WTC11 (cell line): ENCODE data around the gene ITGA2. TPM values are rescaled to one million over a fixed set of nuclear protein-coding genes. Genes with fewer than 3 reads are reported as not detected.

Experiments used
- ATAC-seq: fragments of 200-7000 bp; cut with Tn5 transposase; 2 replicates; pipeline ENCODE4 v1.10.0; 2021; ENCODE audit warnings: mild to moderate bottlenecking, moderate library complexity
- CTCF ChIA-PET: fragments of 300-600 bp; sonication (Branson Sonifier 250); formaldehyde crosslinking; loops from one replicate; lab custom pipeline; 2021; ENCODE audit warnings: antibody characterized with exemption; lab: Charles Lee
- POLR2A ChIA-PET: fragments of 350-600 bp; sonication (Branson Sonifier 250); formaldehyde crosslinking; loops from one replicate; lab custom pipeline; 2021; ENCODE audit warnings: antibody characterized with exemption; lab: Charles Lee
- DNase-seq: peaks from one replicate; pipeline ENCODE4 v3.0.0; 2021; ENCODE audit warnings: low spot score
- H3K27ac Mint-ChIP-seq: 2 replicates; pipeline ENCODE4 v1.8.0; 2021; ENCODE audit warnings: mixed read lengths
- H3K27me3 Mint-ChIP-seq: 2 replicates; pipeline ENCODE4 v1.8.0; 2021; ENCODE audit warnings: low read depth, mild to moderate bottlenecking, moderate library complexity, mixed read lengths
- H3K36me3 Mint-ChIP-seq: 2 replicates; pipeline ENCODE4 v1.8.0; 2021; ENCODE audit warnings: mixed read lengths
- H3K4me1 Mint-ChIP-seq: 2 replicates; pipeline ENCODE4 v1.8.0; 2022; ENCODE audit warnings: mixed read lengths
- H3K4me3 Mint-ChIP-seq: 2 replicates; pipeline ENCODE4 v1.8.0; 2021; ENCODE audit warnings: mild to moderate bottlenecking, moderate library complexity, mixed read lengths
- H3K9me3 Mint-ChIP-seq: 2 replicates; pipeline ENCODE4 v1.8.0; 2021; ENCODE audit warnings: mixed read lengths
- E2F5 ChIP-seq: sonication (generic); formaldehyde crosslinking; IDR thresholded peaks from 2 replicates; pipeline ENCODE4 v1.8.1; 2022; ENCODE audit warnings: mild to moderate bottlenecking, moderate library complexity, missing genetic modification reagents
- GABPB1 ChIP-seq: sonication (generic); formaldehyde crosslinking; IDR thresholded peaks from 2 replicates; pipeline ENCODE4 v1.8.1; 2023; ENCODE audit warnings: mild to moderate bottlenecking, missing genetic modification reagents
- HMGXB4 ChIP-seq: sonication (generic); formaldehyde crosslinking; IDR thresholded peaks from 2 replicates; pipeline ENCODE4 v1.8.1; 2023; ENCODE audit warnings: mild to moderate bottlenecking, moderate library complexity, missing genetic modification reagents
- NR1H2 ChIP-seq: sonication (generic); formaldehyde crosslinking; IDR thresholded peaks from 2 replicates; pipeline ENCODE4 v1.9.0; 2021; ENCODE audit warnings: mild to moderate bottlenecking, moderate library complexity, missing genetic modification reagents
- PRDM15 ChIP-seq: sonication (generic); formaldehyde crosslinking; IDR thresholded peaks from 2 replicates; pipeline ENCODE4 v1.8.0; 2022; ENCODE audit warnings: missing genetic modification reagents
- RELA ChIP-seq: sonication (generic); formaldehyde crosslinking; IDR thresholded peaks from 2 replicates; pipeline ENCODE4 v1.8.1; 2022; ENCODE audit warnings: missing genetic modification reagents, mild to moderate bottlenecking, borderline replicate concordance
- RORB ChIP-seq: fragments of 250-450 bp; sonication (Bioruptor Pico); IDR thresholded peaks from 2 replicates; pipeline ENCODE4 v1.9.0; 2021; ENCODE audit warnings: mild to moderate bottlenecking
- SP1 ChIP-seq: sonication (generic); formaldehyde crosslinking; conservative IDR thresholded peaks from 2 replicates; pipeline ENCODE4 v1.8.1; 2022; ENCODE audit warnings: missing genetic modification reagents
- STAT6 ChIP-seq: sonication (generic); formaldehyde crosslinking; conservative IDR thresholded peaks from 2 replicates; pipeline ENCODE4 v1.8.1; 2023; ENCODE audit warnings: mild to moderate bottlenecking, low read depth, missing genetic modification reagents, moderate library complexity
- TCF7 ChIP-seq: sonication (generic); formaldehyde crosslinking; IDR thresholded peaks from 2 replicates; pipeline ENCODE4 v1.8.0; 2022; ENCODE audit warnings: mild to moderate bottlenecking, low read depth, missing genetic modification reagents, moderate library complexity
- ZNF138 ChIP-seq: sonication (generic); formaldehyde crosslinking; conservative IDR thresholded peaks from 2 replicates; pipeline ENCODE4 v1.8.1; 2022; ENCODE audit warnings: mild to moderate bottlenecking, moderate library complexity, missing genetic modification reagents
- ZNF416 ChIP-seq: fragments of 250-450 bp; sonication (Bioruptor Pico); IDR thresholded peaks from 2 replicates; pipeline ENCODE4 v1.9.0; 2021; ENCODE audit warnings: mild to moderate bottlenecking, inconsistent platforms
- total RNA-seq: library from RNA; stranded (reverse); gene quantifications from 3 replicates; pipeline ENCODE4 v1.2.3, GENCODE V29; 2021
- TF ChIP-seq, protein P1 (sequence below): sonication (generic); formaldehyde crosslinking; IDR thresholded peaks from 2 replicates; pipeline ENCODE4 v1.8.1; 2023; ENCODE audit warnings: mild to moderate bottlenecking, missing genetic modification reagents
- TF ChIP-seq, protein P2 (sequence below): fragments of 200-600 bp; IDR thresholded peaks from 2 replicates; pipeline ENCODE4 v1.8.0; 2022; ENCODE audit warnings: antibody characterized with exemption

Gene ITGA2
- total RNA-seq, 1 experiment from 2014 or later = 5.5 TPM

DNA sequence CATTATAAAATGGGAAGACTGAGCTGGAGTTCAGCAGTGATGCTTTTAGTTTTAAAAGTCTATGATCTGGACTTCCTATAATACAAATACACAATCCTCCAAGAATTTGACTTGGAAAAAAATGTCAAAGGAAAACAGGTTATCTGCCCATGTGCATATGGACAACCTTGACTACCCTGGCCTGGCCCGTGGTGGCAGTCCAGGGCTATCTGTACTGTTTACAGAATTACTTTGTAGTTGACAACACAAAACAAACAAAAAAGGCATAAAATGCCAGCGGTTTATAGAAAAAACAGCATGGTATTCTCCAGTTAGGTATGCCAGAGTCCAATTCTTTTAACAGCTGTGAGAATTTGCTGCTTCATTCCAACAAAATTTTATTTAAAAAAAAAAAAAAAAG lies 103.1 kb downstream of the ITGA2 start (continued):
- TF ChIP-seq STAT6 (no peak), RELA (CRISPR knock-in tag) (no peak), GABPB1 (no peak), ZNF416 (CRISPR knock-in tag) (no peak), SP1 (CRISPR knock-in tag) (no peak)

GRCh38 chr5:53095217-53095616 lies 106.1 kb downstream of the ITGA2 start:
- Mint-ChIP-seq H3K4me3 (no peak overlapping the region), H3K9me3 (no peaks in the 10 kb centered on the region), H3K4me1 (no peaks in the 10 kb centered on the region), H3K27ac (no peak overlapping the region), H3K27me3 (no peaks in the 10 kb centered on the region), H3K36me3 (no peaks in the 10 kb centered on the region)
- DNase-seq = no peak
- no peak for ATAC-seq
- CTCF ChIA-PET = interaction anchor here (1.0 to 3.6 kb wide), 3 partner anchors 14 to 146 kb away, joined by 3 to 42 read pairs (median 4); partner anchors contain the start of gene MOCS2
- TF ChIP-seq HMGXB4 (CRISPR knock-in tag) (no peak), NR1H2 (no peak), ZNF138 (no peak), RORB (CRISPR knock-in tag) (no peak), E2F5 (CRISPR knock-in tag) (no peak), PRDM15 (CRISPR knock-in tag) (no peak)
- TF ChIP-seq, protein P1, sequence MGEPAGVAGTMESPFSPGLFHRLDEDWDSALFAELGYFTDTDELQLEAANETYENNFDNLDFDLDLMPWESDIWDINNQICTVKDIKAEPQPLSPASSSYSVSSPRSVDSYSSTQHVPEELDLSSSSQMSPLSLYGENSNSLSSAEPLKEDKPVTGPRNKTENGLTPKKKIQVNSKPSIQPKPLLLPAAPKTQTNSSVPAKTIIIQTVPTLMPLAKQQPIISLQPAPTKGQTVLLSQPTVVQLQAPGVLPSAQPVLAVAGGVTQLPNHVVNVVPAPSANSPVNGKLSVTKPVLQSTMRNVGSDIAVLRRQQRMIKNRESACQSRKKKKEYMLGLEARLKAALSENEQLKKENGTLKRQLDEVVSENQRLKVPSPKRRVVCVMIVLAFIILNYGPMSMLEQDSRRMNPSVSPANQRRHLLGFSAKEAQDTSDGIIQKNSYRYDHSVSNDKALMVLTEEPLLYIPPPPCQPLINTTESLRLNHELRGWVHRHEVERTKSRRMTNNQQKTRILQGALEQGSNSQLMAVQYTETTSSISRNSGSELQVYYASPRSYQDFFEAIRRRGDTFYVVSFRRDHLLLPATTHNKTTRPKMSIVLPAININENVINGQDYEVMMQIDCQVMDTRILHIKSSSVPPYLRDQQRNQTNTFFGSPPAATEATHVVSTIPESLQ = no peak
- POLR2A ChIA-PET = no interaction called here

DNA sequence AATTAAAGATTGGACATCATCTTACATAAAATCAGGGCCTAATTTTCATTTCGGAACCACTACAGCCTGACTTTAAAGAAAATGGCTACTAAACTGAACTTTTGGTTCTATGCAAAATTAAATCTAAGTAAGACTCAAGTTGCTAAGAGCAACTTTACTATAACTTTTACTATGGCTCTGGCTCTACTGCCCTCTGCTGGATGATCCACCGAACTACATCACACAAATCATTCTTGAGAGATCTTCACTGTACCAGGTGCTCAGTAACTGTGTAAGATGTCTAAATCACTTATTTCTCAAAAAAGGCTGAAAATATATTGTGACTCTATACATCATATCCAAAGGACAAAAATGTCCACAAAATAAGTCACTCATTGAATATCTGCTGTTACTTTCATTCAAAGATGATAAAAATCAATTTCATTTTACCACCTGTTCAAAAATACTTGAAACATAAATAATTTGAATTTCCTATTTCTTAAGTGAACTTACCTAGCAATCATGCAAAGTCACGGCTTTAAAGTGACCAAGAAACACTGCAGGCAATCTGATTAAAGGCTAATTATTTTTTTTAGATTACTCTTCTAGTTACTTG lies 106.9 kb downstream of the ITGA2 start:
- ChIA-PET POLR2A (no interaction called here), CTCF (interaction anchor here (0.8 to 3.6 kb wide), 4 partner anchors 13 to 147 kb away, joined by 3 to 42 read pairs (median 4); partner anchors contain the start of gene MOCS2)
- ATAC-seq (peak; percentile 39; the same call in 1 of the 2 replicates), DNase-seq (peak; percentile 60)
- no peak overlapping the region for H3K4me3 Mint-ChIP-seq
- no peaks in the 10 kb centered on the region for H3K9me3 Mint-ChIP-seq
- H3K27ac Mint-ChIP-seq = no peak overlapping the region
- no peaks in the 10 kb centered on the region for H3K27me3 Mint-ChIP-seq
- no peaks in the 10 kb centered on the region for H3K4me1 Mint-ChIP-seq
- no peaks in the 10 kb centered on the region for H3K36me3 Mint-ChIP-seq
- TF ChIP-seq, protein P2, sequence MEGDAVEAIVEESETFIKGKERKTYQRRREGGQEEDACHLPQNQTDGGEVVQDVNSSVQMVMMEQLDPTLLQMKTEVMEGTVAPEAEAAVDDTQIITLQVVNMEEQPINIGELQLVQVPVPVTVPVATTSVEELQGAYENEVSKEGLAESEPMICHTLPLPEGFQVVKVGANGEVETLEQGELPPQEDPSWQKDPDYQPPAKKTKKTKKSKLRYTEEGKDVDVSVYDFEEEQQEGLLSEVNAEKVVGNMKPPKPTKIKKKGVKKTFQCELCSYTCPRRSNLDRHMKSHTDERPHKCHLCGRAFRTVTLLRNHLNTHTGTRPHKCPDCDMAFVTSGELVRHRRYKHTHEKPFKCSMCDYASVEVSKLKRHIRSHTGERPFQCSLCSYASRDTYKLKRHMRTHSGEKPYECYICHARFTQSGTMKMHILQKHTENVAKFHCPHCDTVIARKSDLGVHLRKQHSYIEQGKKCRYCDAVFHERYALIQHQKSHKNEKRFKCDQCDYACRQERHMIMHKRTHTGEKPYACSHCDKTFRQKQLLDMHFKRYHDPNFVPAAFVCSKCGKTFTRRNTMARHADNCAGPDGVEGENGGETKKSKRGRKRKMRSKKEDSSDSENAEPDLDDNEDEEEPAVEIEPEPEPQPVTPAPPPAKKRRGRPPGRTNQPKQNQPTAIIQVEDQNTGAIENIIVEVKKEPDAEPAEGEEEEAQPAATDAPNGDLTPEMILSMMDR = peak; percentile 73
- TF ChIP-seq TCF7 (CRISPR knock-in tag) = no peak
